Kidney (tissue), 14 donors: ENCODE data around the gene CHRNB4. TPM values are rescaled to one million over a fixed set of nuclear protein-coding genes. Genes with fewer than 3 reads are reported as not detected.
A peak's percentile ranks its signal among the peaks of the same experiment; 100 is the strongest.

ENCODE experiments used
- DNase-seq, 5 donors: peaks; one replicate each; pipeline ENCODE4 v3.0.0-alpha.2; 2013 to 2020
- FAIRE-seq: peaks from 2 replicates; lab custom pipeline; 2012; peaks lifted over from hg19 to GRCh38; lab: Jason Lieb, UNC
- H3K27ac ChIP-seq, 2 donors: one replicate each; pipeline ENCODE4 v1.7.0; 2013; ENCODE audit warnings: low read depth in 2 of 2, low read length in 2 of 2, inconsistent platforms in 1 of 2
- H3K27me3 ChIP-seq: one replicate; pipeline ENCODE4 v1.7.1; 2013; ENCODE audit warnings: low read length, inconsistent platforms; ENCODE audit not compliant: control insufficient read depth, insufficient read depth
- H3K36me3 ChIP-seq, 3 donors: one replicate each; pipeline versions ENCODE4 v1.7.0 to v1.7.1; 2013; ENCODE audit warnings: low read length in 3 of 3, control low read depth in 1 of 3, inconsistent platforms in 1 of 3; ENCODE audit not compliant: insufficient read depth in 3 of 3, control insufficient read depth in 2 of 3
- H3K4me1 ChIP-seq, 3 donors: one replicate each; pipeline versions ENCODE4 v1.7.0 to v1.7.1; 2013; ENCODE audit warnings: low read length in 3 of 3, inconsistent platforms in 1 of 3, low read depth in 1 of 3; ENCODE audit not compliant: control insufficient read depth in 2 of 3, insufficient read depth in 2 of 3
- H3K4me3 ChIP-seq, 3 donors: one replicate each; pipeline versions ENCODE4 v1.7.0 to v1.8.1; 2013; ENCODE audit warnings: low read length in 3 of 3, control low read depth in 1 of 3, inconsistent platforms in 1 of 3
- H3K9ac ChIP-seq, 3 donors: one replicate each; pipeline versions ENCODE4 v1.7.0 to v1.7.1; 2013; ENCODE audit warnings: low read length in 3 of 3, control low read depth in 1 of 3, inconsistent platforms in 1 of 3
- H3K9me3 ChIP-seq, 3 donors: one replicate each; pipeline versions ENCODE4 v1.7.0 to v1.7.1; 2013; ENCODE audit warnings: low read length in 3 of 3, control low read depth in 1 of 3, inconsistent platforms in 1 of 3; ENCODE audit not compliant: control insufficient read depth in 2 of 3, insufficient read depth in 1 of 3
- intact Hi-C: fragments of 100-400 bp; cut with DNase I; formaldehyde crosslinking; loops from one replicate; pipeline ENCODE4 v1.11.1; 2022
- polyA plus RNA-seq: library from polyadenylated mRNA; stranded (reverse); fragments of 350-450 nt; fragmentation: Illumina TruSeq; extraction: RNeasy Lipid Tissue Mini Kit (QIAGEN cat#74804); gene quantifications from one replicate; pipeline ENCODE4 v1.2.3, GENCODE V29; 2014; ENCODE audit warnings: low read depth, low replicate concordance; ENCODE audit not compliant: insufficient read depth
- total RNA-seq: library from RNA; stranded (reverse); fragmentation: NEBNext Ultra II Directional; extraction: Animal tissue kit (Norgen Biotek cat#: 25700); gene quantifications from one replicate; pipeline ENCODE4 v1.2.1, GENCODE V29; 2021
- TF ChIP-seq, protein P1 (sequence below): IDR thresholded peaks from 3 replicates; pipeline ENCODE4 v1.5.1; 2012; ENCODE audit warnings: mild to moderate bottlenecking, moderate library complexity, borderline replicate concordance; ENCODE audit not compliant: insufficient read depth; ENCODE audit errors: extremely low read depth
- donor health status: control.
- donor health status: control.
- donor health status: control.
- donor health status: control.
- donor health status: control.
- donor health status: DM: yes; HTN: yes; CAD: no.
- donor health status: Normal renal cell carcinoma (clear cell type).

Gene CHRNB4
- total and polyA plus RNA-seq, 2 donors from 2014 or later: 0.13 to 0.32 TPM

DNA sequence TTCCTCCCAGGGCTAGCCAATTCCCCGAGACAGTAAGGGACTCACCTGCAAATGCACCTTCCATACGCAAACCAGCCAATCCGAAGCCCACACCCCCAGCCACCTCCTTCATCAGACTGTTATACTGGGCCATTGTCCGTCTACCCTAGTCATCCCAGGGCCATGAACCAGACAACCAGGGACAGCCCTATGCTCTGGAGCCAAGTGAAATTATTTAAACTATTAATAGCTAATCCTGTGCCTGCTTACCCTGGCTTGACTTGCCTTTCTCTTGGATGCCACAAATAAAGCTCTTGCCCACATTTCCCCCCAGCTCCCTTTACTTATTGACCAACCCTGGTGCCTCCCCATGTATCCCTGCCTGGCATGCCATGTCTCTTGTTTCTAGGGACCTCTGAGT lies 4.0 kb upstream of the CHRNB4 start:
- H3K9ac ChIP-seq: no peak overlapping the region
- intact Hi-C loops: no loop called here
- no peak overlapping the region for H3K27ac ChIP-seq
- no peak for DNase-seq
- H3K4me1 ChIP-seq: peaks cover 0 to 7% (median 0%) of the 10 kb centered on the region in 3 donors
- FAIRE-seq: no peak
- H3K27me3 ChIP-seq: no peaks in the 10 kb centered on the region
- no peak overlapping the region for H3K4me3 ChIP-seq
- H3K36me3 ChIP-seq: no peaks in the 10 kb centered on the region
- H3K9me3 ChIP-seq: no peaks in the 10 kb centered on the region
- TF ChIP-seq, protein P1, sequence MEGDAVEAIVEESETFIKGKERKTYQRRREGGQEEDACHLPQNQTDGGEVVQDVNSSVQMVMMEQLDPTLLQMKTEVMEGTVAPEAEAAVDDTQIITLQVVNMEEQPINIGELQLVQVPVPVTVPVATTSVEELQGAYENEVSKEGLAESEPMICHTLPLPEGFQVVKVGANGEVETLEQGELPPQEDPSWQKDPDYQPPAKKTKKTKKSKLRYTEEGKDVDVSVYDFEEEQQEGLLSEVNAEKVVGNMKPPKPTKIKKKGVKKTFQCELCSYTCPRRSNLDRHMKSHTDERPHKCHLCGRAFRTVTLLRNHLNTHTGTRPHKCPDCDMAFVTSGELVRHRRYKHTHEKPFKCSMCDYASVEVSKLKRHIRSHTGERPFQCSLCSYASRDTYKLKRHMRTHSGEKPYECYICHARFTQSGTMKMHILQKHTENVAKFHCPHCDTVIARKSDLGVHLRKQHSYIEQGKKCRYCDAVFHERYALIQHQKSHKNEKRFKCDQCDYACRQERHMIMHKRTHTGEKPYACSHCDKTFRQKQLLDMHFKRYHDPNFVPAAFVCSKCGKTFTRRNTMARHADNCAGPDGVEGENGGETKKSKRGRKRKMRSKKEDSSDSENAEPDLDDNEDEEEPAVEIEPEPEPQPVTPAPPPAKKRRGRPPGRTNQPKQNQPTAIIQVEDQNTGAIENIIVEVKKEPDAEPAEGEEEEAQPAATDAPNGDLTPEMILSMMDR: no peak

DNA sequence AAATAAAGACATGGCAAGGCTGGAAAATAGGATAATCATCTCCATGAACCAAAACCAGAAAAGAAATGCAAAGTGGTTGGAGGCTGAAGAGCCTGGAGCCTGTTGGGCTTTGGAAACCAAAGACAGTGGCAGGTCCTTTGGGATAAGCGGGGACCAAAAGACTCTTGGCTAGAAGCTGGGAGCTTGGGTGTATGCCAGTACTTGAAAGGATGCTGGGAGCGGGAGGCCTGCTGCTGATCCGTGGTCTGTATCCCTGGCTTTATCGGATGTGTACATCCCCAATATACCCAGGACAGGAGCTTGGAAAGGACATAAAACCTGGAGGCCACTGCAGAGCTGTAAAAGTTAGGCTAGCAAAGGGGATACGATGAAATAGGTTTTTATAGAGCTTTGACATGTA lies 1.3 kb upstream of the CHRNB4 start:
- Histone ChIP-seq H3K27ac (no peak overlapping the region), H3K9me3 (no peaks in the 10 kb centered on the region), H3K9ac (no peak overlapping the region), H3K36me3 (no peaks in the 10 kb centered on the region), H3K4me1 (peaks cover 0 to 7% (median 0%) of the 10 kb centered on the region in 3 donors), H3K4me3 (no peak overlapping the region), H3K27me3 (no peaks in the 10 kb centered on the region)
- TF ChIP-seq, protein P1: no peak
- intact Hi-C loops: no loop called here
- DNase-seq (no peak), FAIRE-seq (no peak)

DNA sequence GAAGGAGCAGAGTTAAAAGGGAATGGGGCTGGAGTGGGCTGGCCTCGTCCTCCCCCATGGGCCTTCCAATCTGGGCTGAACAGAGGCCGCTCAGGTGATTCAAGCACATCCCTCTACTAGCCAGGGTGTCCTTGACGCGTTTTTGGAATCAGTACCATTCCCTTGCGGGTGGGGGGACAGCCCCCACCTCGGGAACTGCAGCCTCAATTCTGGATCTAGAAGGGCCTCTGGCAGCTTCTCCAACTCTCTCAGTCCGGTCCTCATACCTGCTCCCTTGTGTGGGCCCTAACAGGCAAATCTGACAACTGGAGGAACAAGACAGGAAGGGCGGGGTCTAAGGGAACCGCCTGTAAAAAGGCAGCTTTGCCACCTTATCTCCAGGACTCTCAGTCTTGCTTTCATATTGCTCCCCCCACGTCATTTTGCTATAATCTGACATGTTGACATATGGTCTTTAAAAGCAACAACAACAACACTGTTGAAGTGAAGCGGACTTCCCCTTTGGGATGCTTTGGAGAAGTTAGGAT lies 802 bp upstream of the CHRNB4 start:
- FAIRE-seq: no peak
- intact Hi-C loops: no loop called here

More for the DNA sequence above, 802 bp upstream of the CHRNB4 start:
- Histone ChIP-seq H3K36me3 (no peaks in the 10 kb centered on the region), H3K4me1 (peaks cover 0 to 7% (median 0%) of the 10 kb centered on the region in 3 donors), H3K9ac (no peak overlapping the region), H3K4me3 (no peak overlapping the region), H3K27ac (no peak overlapping the region), H3K9me3 (no peaks in the 10 kb centered on the region), H3K27me3 (no peaks in the 10 kb centered on the region)
- DNase-seq: peak in 1 of 5 donors; percentile 65
- TF ChIP-seq, protein P1: no peak
